DMS153 treated with DMSO at 0.1 percent for 48 hours (cell line): Measurements from ENCODE around the gene STRN4.
"Not testable (repeated sequence)": the region's sequence is repeated elsewhere in the genome, so short reads cannot be mapped to it uniquely, and the experiment has no call there.

Experiments
- DNase-seq: peaks from one replicate; lab custom pipeline; 2025; ENCODE audit not compliant: unreplicated experiment; lab: John Stamatoyannopoulos, UW

The STRN4 gene

DNA sequence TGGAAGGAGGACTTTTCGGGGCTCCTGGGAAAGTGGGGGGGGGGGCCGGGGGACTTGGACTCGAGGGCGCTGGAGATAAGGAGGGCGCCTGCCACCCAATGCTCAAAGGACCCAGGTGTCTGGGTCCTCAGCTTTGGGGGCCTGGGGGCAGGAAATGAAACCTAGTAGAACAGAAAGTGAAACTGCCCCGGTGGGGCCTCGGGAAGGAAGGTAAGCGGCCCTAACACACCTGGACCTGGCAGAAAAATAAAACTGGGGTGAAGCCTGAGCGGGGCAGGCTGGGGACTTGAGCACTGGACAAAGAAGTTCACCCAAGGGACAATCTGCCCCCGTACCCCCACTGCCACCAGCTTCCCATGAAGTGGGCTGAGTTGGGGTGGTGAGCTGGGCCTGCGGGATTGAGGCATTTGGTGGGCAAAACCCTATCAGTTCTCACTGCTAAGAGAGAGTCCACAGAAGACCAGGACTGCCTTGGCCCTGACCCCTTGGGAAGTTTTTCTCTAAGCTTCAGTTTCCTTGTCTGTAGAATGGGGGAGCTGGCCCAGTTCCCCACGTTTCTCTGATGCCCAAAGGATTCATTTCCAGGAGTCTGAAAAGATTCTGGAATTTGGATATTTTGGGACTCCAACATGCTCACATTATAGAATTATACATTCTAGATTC is 31.7 kb downstream of the STRN4 start:
- peak; percentile 66 for DNase-seq

GRCh38 chr19:46713781-46714443 is 32.3 kb downstream of the STRN4 start:
- DNase-seq, result peak; percentile 68

DNA sequence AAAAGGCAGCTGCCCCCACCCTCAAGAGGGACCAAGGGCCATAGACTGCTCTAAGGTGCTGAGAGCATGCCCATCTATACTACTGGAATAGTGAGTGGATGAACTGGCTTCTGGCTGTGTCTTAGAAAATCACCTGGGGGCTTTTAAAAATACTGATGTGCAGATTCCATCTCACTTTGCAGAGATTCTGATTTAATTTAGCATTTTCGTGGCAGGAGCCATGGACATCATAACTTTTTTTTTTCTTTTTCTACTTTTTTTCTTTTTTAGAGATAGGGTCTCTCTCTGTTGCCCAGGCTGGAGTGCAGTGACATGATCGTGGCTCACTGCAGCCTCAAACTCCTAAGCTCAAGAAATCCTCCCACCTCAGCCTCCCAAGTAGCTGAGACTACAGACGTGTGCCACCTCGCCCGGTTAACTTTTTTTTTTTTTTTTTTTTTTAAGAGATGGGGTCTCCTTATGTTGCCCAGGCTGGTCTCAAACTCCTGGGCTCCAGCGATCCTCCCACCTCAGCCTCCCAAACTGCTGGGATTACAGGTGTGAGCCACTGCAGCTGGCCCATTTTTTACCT is 33.4 kb downstream of the STRN4 start:
- DNase-seq, result not testable (repeated sequence)

DNA sequence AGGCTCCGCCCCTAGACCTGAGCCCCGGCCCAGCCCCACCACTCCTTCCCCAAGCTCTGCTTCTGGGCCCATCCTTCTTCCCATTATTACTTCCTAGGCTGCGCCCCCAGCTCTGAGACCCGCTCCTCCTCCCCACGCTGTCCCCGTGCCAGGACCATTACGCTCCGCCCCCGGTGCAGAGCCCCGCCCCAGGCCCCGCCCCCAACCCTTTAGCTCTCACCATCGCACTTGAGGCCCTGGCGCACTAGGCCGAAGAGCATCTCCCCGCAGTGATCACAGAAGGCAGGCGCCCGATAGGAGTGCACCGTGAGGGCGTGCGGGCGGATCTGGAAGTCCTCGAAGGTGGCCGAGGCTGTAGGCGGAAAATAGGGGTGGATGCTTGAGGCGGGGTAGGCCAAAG is 35.6 kb downstream of the STRN4 start:
- DNase-seq, result no peak

- DNase-seq, result no peak
Measured at GRCh38 chr19:46704379-46705076, 41.7 kb downstream of the STRN4 start.

DNA sequence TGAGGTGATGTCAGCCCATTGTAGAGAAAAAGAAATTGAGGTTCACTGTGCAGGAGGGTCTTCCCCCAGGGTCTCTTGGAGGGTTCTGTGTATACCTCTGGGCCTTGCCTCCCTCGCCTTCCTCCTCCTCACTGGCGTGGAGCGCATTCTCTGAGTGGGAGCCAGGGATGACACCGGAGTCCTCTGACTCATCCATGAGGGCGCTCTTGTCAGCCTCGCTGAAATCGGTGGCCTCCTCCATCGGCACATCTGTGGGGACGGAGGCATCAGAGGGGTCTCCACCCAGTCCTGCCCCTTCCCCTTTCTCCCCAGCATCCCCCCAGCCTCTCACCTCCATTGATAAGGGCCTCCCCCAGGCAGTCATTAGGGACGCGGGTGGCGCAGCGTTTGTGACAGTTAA is 45.5 kb downstream of the STRN4 start:
- no peak for DNase-seq

- DNase-seq, result no peak
Measured at GRCh38 chr19:46698395-46699321, 47.6 kb downstream of the STRN4 start.

GRCh38 chr19:46697204-46697960 is 48.9 kb downstream of the STRN4 start:
- no peak for DNase-seq

DNA sequence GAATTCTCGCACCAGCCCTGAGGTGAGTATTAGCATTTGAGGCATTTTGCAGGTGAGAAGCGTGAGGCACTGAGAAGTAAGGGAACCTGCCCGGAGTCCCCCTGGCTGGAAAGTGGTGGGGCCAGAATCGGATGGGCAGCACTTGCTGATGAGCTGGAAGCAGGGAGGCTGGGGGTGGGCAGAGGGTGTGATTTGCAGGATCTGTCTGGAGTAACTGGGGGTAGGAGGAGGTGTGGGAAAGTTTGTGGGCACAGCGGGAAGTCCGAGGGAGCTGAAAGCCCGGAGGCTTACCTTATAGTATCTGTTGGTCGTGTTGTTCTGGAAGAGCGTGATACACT is 49.4 kb downstream of the STRN4 start:
- DNase-seq, result no peak

GRCh38 chr19:46696052-46696451 is 50.2 kb downstream of the STRN4 start:
- DNase-seq, result no peak

GRCh38 chr19:46693760-46694159 is 52.5 kb downstream of the STRN4 start:
- no peak for DNase-seq

DNA sequence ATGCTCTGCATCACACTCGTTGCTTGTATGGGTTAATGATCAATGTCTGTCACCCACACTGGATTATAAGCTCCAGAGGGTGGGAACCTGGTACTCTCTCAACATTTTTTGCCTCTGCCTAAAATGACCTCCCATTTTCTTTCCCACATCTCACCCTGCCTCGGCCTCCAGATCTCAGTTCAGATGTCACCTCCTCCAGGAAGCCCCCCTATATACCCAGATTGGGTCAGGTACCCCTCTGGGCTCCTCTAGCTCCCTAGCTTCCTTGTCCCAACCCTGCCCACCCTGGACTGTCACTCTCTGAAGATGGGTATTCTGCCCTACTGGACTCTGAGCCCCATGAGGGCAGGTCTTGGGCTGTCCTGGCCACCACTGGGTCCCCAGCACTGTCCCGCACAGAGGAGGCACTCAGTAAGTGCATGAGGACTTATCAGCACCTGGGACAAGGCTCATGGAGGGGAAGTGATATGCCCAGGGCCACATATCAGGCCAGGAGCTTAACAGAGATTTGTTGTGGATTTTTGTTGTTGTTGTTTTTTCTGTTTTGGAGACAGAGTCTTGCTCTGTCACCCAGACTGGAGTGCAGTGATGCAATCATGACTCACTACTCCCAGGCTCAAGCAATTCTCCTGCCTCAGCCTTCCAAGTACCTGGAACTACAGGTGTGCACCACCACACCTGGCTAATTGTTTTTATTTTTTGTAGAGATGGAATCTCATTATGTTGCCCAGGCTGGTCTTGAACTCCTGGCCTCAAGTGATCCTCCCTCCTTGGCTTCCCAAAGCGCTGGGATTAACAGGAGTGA is 53.1 kb downstream of the STRN4 start:
- no peak for DNase-seq

DNA sequence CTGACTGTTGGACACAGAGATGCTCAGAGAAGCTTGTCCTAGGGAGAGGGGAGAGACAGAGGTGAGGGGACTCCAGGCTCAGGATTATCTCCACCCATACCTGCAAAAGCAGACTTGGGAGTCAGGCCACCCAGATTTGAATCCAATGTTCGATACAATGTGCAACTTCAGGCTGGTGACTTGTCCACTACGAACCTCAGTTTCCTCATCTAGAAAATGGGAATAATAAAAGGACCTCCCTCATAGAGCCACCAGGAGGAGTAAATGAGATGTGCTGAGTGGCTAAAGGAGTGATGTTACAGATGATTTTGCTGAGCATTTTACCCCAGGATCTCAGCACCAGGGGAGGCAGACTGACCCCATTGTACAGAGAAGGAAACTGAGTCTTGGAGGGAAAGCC is 54.3 kb downstream of the STRN4 start:
- no peak for DNase-seq

DNA sequence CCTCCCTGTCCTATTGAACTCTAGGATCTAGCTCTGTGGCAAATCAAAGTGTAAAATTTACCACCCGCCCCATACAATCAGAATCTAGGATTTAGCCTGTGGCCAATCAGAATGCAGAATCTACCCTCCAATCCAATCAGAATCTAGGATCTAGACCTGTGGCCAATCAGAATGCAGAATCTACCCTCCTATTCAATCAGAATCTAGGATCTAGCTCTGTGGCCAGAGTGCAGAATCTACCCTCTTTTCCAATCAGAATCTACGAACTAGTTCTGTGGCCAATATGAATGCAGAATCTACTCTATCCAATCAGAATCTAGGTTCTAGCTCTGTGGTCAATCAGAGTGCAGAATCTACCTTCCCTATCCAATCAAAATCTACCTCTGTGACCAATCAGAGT is 55.1 kb downstream of the STRN4 start:
- no peak for DNase-seq

DNA sequence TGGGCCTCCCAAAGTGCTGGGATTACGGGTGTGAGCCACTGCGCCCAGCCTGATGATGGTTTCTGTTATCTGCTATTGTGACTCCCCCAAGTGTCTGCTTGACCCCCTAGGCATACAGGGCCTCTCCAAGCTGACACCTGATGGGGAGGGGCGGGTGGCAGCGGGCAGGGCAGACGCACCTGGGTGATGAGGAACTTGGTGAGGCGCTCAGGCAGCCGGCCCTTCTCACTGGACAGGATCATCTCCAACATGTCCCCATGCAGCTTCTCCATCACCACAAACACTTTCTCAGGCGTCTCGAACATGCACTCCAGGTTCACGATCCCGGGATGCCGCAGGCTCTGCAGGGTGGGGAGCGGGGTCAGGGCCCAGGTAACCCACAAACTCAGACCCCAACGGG is 56.9 kb downstream of the STRN4 start:
- no peak for DNase-seq

DNA sequence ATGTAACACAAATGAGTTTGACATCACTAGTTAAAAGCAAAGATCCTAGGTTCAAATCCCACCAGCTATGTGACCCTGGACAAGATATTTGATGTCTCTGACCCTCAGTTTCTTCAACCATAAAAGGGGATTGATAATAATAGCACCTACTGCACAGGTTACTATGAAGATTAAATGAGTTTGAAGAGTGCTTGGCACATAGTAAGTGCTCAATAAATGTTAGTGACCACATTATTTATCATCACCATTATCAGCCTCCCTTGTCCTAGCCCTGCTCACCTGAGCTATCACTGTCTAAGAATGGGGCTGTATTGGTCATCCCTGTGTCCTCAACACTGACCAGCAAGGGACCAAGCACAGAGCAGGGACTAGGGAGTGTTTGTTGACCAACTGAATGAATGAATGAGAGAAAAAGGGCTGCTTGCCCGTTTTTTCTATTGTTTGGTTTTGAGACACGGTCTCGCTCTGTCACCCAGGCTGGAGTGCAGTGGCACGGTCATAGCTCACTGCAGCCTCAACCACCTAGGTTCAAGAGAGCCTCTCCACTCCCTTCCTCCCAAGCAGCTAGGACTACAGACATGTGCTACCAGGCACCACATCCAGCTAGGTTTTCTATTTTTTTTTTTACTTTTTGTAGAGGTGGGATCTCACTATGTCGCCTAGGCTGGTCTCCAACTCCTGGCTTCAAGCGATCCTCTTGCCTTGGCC is 58.7 kb downstream of the STRN4 start:
- no peak for DNase-seq

GRCh38 chr19:46685189-46685588 is 61.1 kb downstream of the STRN4 start:
- no peak for DNase-seq

GRCh38 chr19:46678110-46678732 is 68.0 kb downstream of the STRN4 start:
- DNase-seq, result no peak
